T-helper 2 cell treated with Interferon-gamma antibody and Interleukin-4, amounts not matched to agents 5 μg/mL and 100 μg/mL, for 36 hours (primary cell): ENCODE measurements around the gene ZNF524.

Source experiments
- DNase-seq: peaks from one replicate; pipeline ENCODE4 v3.0.0; 2021; ENCODE audit warnings: low spot score
- H3K27ac Mint-ChIP-seq: one replicate; pipeline ENCODE4 v1.8.0; 2021; ENCODE audit warnings: mild to moderate bottlenecking, mixed read lengths
- H3K27me3 Mint-ChIP-seq: one replicate; pipeline ENCODE4 v1.8.0; 2021; ENCODE audit warnings: low read depth, mixed read lengths
- H3K36me3 Mint-ChIP-seq: one replicate; pipeline ENCODE4 v1.8.0; 2021; ENCODE audit warnings: low read depth, mixed read lengths
- H3K4me1 Mint-ChIP-seq: one replicate; pipeline ENCODE4 v1.8.0; 2021; ENCODE audit warnings: low read depth, mixed read lengths
- H3K4me3 Mint-ChIP-seq: one replicate; pipeline ENCODE4 v1.8.0; 2022; ENCODE audit warnings: mild to moderate bottlenecking, moderate library complexity, mixed read lengths
- H3K9me3 Mint-ChIP-seq: one replicate; pipeline ENCODE4 v1.8.0; 2021; ENCODE audit warnings: mixed read lengths

The ZNF524 gene

DNA sequence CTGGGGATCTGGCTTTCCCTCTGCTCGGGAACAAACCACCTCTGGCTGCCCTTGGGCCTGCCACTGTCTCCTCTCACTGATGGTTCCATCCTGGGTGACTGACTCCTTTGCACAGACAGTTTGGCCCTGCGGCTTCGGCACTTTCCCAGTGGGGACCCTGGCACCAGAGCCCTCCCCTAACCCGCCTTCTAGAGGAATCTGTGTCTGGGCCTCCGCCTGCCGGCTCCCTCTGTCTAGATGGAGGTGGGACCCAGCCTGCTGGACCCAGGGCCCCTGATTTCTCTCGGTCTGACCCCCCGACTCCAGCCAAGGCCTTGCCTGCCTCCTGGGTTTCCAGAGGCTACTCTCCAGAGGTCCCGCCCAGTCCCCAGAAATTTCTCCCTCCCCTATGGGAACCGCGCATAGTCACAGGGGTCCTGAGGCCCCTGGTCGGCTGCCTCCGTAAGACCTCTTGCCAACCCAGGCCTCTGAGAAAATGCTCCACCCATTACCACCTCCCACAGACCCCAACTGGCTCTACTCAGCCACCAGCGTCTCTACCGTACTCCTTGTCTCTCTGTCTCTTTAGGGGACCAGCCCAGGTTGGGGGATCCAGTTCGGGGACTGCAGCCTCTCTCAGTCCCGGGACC, 50.6 kb downstream of the ZNF524 start:
- Mint-ChIP-seq H3K27me3 (no peaks in the 10 kb centered on the region), H3K4me3 (no peak overlapping the region), H3K9me3 (no peaks in the 10 kb centered on the region), H3K36me3 (peaks cover 13% of the 10 kb centered on the region), H3K4me1 (peaks cover 15% of the 10 kb centered on the region), H3K27ac (no peak overlapping the region)
- no peak for DNase-seq

- Mint-ChIP-seq H3K4me1 (peaks cover 20% of the 10 kb centered on the region), H3K27ac (no peak overlapping the region), H3K36me3 (peaks cover 18% of the 10 kb centered on the region), H3K27me3 (no peaks in the 10 kb centered on the region), H3K4me3 (no peak overlapping the region), H3K9me3 (no peaks in the 10 kb centered on the region)
- DNase-seq: no peak
These were observed 51.1 kb downstream of the ZNF524 start for GRCh38 chr19:55651236-55651635.

DNA sequence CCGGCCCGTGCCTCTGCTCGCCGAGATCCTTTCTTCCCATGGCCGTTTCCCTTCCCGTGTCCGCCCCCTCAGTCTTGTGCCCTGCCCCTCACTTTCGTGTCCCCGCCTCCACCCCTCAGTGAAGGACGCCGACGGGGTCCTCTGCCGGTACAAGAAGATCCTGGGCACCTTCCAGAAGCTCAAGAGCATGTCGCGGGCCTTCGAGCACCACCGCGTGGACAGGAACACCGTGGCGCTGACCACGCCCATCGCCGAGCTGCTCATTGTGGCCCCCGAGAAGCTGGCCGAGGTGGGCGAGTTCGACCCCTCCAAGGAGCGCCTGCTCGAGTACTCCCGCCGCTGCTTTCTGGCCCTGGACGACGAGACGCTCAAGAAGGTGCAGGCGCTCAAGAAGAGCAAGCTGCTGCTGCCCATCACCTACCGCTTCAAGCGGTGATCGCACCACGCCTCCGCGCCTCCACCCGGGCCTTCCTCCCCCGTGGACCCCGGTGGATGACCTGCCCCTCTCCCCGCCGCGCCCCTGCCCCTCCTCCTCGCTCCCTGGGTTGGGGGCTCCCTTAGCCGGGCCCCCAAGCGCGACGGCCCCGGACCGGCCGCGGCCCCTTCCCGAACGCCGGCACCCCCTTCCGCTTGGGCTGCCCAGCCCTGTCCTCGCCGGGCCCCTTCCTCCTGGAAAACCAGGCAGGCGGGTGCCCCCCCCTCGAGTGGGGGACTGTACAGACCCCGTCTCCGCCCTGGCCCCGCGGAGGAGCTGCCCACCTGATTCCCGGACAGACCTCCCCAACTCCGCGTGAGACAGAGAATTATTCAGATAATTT, 52.4 kb downstream of the ZNF524 start:
- Mint-ChIP-seq H3K36me3 (peaks cover 26% of the 10 kb centered on the region), H3K4me3 (peak overlapping the region; percentile 46), H3K4me1 (peaks cover 26% of the 10 kb centered on the region), H3K27me3 (no peaks in the 10 kb centered on the region), H3K9me3 (no peaks in the 10 kb centered on the region), H3K27ac (peak overlapping the region; percentile 49)
- no peak for DNase-seq
